SK-N-SH treated with all-trans-retinoic acid at 6 μM for 48 hours (cell line): ENCODE measurements around the gene EDC3.

ENCODE experiments used
- CSDC2 ChIP-seq: fragments of 250-450 bp; sonication (Bioruptor Pico); IDR thresholded peaks from 2 replicates; pipeline ENCODE4 v1.5.0; 2020; ENCODE audit warnings: mild to moderate bottlenecking, moderate library complexity
- GLIS3 ChIP-seq: fragments of 250-450 bp; sonication (Bioruptor Pico); IDR thresholded peaks from 2 replicates; pipeline ENCODE4 v1.5.0; 2020; ENCODE audit warnings: mild to moderate bottlenecking, moderate library complexity
- ISL1 ChIP-seq: fragments of 250-450 bp; sonication (Bioruptor Pico); IDR thresholded peaks from 2 replicates; pipeline ENCODE4 v2.1.2; 2022; ENCODE audit warnings: mild to moderate bottlenecking, moderate library complexity
- PATZ1 ChIP-seq: fragments of 250-450 bp; sonication (Bioruptor Pico); IDR thresholded peaks from 2 replicates; pipeline ENCODE4 v1.8.0; 2020; ENCODE audit warnings: mild to moderate bottlenecking, moderate library complexity, borderline replicate concordance
- PPARA ChIP-seq: fragments of 250-450 bp; sonication (Bioruptor Pico); IDR thresholded peaks from 2 replicates; pipeline ENCODE4 v1.5.0; 2020; ENCODE audit warnings: mild to moderate bottlenecking, borderline replicate concordance
- RARB ChIP-seq: fragments of 250-450 bp; sonication (Bioruptor Pico); IDR thresholded peaks from 2 replicates; pipeline ENCODE4 v1.8.0; 2021; ENCODE audit warnings: mild to moderate bottlenecking, moderate library complexity
- SNAI2 ChIP-seq: fragments of 250-450 bp; sonication (Bioruptor Pico); IDR thresholded peaks from 2 replicates; pipeline ENCODE4 v1.5.0; 2020; ENCODE audit warnings: mild to moderate bottlenecking, moderate library complexity
- TCF4 ChIP-seq: fragments of 250-450 bp; sonication (Bioruptor Pico); IDR thresholded peaks from 2 replicates; pipeline ENCODE4 v1.8.0; 2021; ENCODE audit warnings: mild to moderate bottlenecking, moderate library complexity, borderline replicate concordance
- TOX ChIP-seq: fragments of 250-450 bp; sonication (Bioruptor Pico); IDR thresholded peaks from 2 replicates; pipeline ENCODE4 v1.8.0; 2021; ENCODE audit warnings: mild to moderate bottlenecking, moderate library complexity, borderline replicate concordance
- TSHZ2 ChIP-seq: fragments of 250-450 bp; sonication (Bioruptor Pico); IDR thresholded peaks from 2 replicates; pipeline ENCODE4 v1.5.0; 2020; ENCODE audit warnings: mild to moderate bottlenecking, moderate library complexity
- ZC3H10 ChIP-seq: fragments of 250-450 bp; sonication (Bioruptor Pico); IDR thresholded peaks from 2 replicates; pipeline ENCODE4 v1.5.1; 2021; ENCODE audit warnings: mild to moderate bottlenecking, moderate library complexity
- ZFP30 ChIP-seq: fragments of 450-650 bp; formaldehyde crosslinking; IDR thresholded peaks from 2 replicates; pipeline ENCODE4 v1.5.0; 2022; ENCODE audit warnings: mild to moderate bottlenecking, moderate library complexity
- ZNF565 ChIP-seq: fragments of 450-650 bp; formaldehyde crosslinking; conservative IDR thresholded peaks from 2 replicates; pipeline ENCODE4 v1.5.0; 2020; ENCODE audit warnings: low read depth, mild to moderate bottlenecking, moderate library complexity

- no peak for TF ChIP-seq SNAI2 (CRISPR knock-in tag)
- no peak for TF ChIP-seq PPARA (CRISPR knock-in tag)
- no peak for TF ChIP-seq ZNF565 (CRISPR knock-in tag)
- TF ChIP-seq ISL1 = no peak
- no peak for TF ChIP-seq ZC3H10 (CRISPR knock-in tag)
- TF ChIP-seq TOX (CRISPR knock-in tag) = no peak
- no peak for TF ChIP-seq TCF4
- TF ChIP-seq CSDC2 = no peak
- no peak for TF ChIP-seq ZFP30 (CRISPR knock-in tag)
- TF ChIP-seq RARB (CRISPR knock-in tag) = no peak
- no peak for TF ChIP-seq TSHZ2
- TF ChIP-seq PATZ1 (CRISPR knock-in tag) = no peak
- TF ChIP-seq GLIS3 = no peak
Measured at GRCh38 chr15:74608786-74609185, 87.0 kb downstream of the EDC3 start.
